Nephron (organoid): ENCODE measurements around the gene INTS6L.

Experiments used
- H3K27ac Mint-ChIP-seq, 3 experiments: 2 replicates each; pipeline ENCODE4 v1.8.0; 2020; ENCODE audit warnings: mixed read lengths in 3 of 3, mild to moderate bottlenecking in 2 of 3, moderate library complexity in 1 of 3
- H3K27me3 Mint-ChIP-seq: 2 replicates; pipeline ENCODE4 v1.8.0; 2021; ENCODE audit warnings: low read depth, mild to moderate bottlenecking, moderate library complexity, mixed read lengths
- H3K36me3 Mint-ChIP-seq: 2 replicates; pipeline ENCODE4 v1.8.0; 2020; ENCODE audit warnings: low read depth, mixed read lengths
- H3K4me1 Mint-ChIP-seq: 2 replicates; pipeline ENCODE4 v1.8.0; 2020; ENCODE audit warnings: mixed read lengths
- H3K4me3 Mint-ChIP-seq, 3 experiments: 2 replicates each; pipeline ENCODE4 v1.8.0; 2020; ENCODE audit warnings: mild to moderate bottlenecking in 3 of 3, mixed read lengths in 3 of 3, moderate library complexity in 2 of 3
- H3K9me3 Mint-ChIP-seq: 2 replicates; pipeline ENCODE4 v1.8.0; 2020; ENCODE audit warnings: mixed read lengths
- TF ChIP-seq, protein P1 (sequence below), 3 experiments: fragments of 200-600 bp; sonication (generic); IDR thresholded peaks; one replicate each; pipeline ENCODE4 v1.5.0; 2021; ENCODE audit warnings: antibody characterized with exemption in 3 of 3; ENCODE audit not compliant: unreplicated experiment in 3 of 3

The INTS6L gene

GRCh38 chrX:135505351-135505750 is 15.1 kb upstream of the INTS6L start:
- Mint-ChIP-seq H3K4me1 (no peaks in the 10 kb centered on the region), H3K9me3 (peaks cover 3% of the 10 kb centered on the region)

GRCh38 chrX:135509885-135510284 is 10.6 kb upstream of the INTS6L start:
- Mint-ChIP-seq H3K4me3 (no peak overlapping the region), H3K27me3 (no peaks in the 10 kb centered on the region), H3K36me3 (no peaks in the 10 kb centered on the region), H3K9me3 (peaks cover 3% of the 10 kb centered on the region), H3K4me1 (no peaks in the 10 kb centered on the region), H3K27ac (no peak overlapping the region)
- TF ChIP-seq, protein P1, sequence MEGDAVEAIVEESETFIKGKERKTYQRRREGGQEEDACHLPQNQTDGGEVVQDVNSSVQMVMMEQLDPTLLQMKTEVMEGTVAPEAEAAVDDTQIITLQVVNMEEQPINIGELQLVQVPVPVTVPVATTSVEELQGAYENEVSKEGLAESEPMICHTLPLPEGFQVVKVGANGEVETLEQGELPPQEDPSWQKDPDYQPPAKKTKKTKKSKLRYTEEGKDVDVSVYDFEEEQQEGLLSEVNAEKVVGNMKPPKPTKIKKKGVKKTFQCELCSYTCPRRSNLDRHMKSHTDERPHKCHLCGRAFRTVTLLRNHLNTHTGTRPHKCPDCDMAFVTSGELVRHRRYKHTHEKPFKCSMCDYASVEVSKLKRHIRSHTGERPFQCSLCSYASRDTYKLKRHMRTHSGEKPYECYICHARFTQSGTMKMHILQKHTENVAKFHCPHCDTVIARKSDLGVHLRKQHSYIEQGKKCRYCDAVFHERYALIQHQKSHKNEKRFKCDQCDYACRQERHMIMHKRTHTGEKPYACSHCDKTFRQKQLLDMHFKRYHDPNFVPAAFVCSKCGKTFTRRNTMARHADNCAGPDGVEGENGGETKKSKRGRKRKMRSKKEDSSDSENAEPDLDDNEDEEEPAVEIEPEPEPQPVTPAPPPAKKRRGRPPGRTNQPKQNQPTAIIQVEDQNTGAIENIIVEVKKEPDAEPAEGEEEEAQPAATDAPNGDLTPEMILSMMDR (IDR thresholded peaks at IDR 0.05; ENCODE audit: unreplicated experiment in 3 of 3), result no peak

More at GRCh38 chrX:135505351-135505750, 15.1 kb upstream of the INTS6L start:
- Mint-ChIP-seq H3K4me3 (no peak overlapping the region), H3K27me3 (no peaks in the 10 kb centered on the region), H3K27ac (no peak overlapping the region), H3K36me3 (no peaks in the 10 kb centered on the region)
- TF ChIP-seq, protein P1 (IDR thresholded peaks at IDR 0.05; ENCODE audit: unreplicated experiment in 3 of 3), result no peak

DNA sequence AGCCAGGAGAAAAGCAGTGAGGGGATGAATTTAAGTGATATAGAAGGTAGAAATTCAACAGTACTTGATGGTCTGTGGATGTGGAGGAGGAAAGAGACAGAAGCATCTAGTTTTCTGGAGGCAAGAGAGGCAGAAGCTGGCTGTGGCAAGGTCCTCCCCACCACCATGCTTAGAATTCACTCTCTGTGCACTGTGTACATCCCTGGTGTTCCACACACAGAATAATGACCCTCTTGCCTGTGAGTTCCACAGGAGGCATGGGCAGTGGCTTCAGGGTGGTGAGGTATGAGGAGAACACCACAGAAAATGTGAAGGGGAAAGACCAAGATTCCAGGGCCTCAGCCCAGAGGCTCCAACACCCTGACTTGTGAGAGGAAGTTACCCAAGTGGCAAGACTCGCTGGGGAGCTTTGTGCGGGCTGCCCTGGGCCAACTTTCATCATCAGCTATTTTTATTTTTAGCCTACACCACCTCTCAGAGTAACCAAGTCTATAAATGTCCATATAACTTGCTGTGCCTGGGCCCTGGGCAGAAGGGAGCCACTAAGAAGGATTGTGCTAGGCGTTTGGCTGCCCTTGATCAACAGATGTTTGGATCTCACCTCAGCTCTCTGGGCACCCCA is 7.8 kb upstream of the INTS6L start:
- TF ChIP-seq, protein P1 (IDR thresholded peaks at IDR 0.05; ENCODE audit: unreplicated experiment in 3 of 3), result no peak
- Mint-ChIP-seq H3K36me3 (no peaks in the 10 kb centered on the region), H3K4me3 (no peak overlapping the region), H3K27ac (no peak overlapping the region), H3K27me3 (no peaks in the 10 kb centered on the region), H3K9me3 (peaks cover 11% of the 10 kb centered on the region), H3K4me1 (no peaks in the 10 kb centered on the region)

DNA sequence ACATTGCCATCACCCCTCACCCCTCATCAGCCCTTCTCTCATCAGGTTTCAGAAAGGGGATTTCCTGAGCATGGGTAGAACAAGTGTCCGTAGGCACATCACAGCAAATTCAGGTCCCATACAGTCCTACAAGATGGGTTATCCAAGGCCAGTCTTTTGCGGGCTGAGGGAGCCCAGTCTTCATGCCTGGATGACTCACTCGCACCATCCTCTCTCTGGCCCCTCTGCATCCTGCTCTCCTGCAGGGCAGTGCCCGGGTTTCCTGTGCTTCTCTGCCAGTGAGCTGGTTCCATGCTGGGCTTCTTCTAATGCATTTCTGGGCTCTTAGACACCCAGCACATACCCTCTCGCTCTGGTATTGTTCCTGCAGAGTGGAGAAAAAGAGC is 7.3 kb upstream of the INTS6L start:
- Mint-ChIP-seq H3K9me3 (peaks cover 11% of the 10 kb centered on the region), H3K4me1 (no peaks in the 10 kb centered on the region), H3K27me3 (no peaks in the 10 kb centered on the region), H3K36me3 (no peaks in the 10 kb centered on the region), H3K27ac (no peak overlapping the region), H3K4me3 (no peak overlapping the region)
- TF ChIP-seq, protein P1 (IDR thresholded peaks at IDR 0.05; ENCODE audit: unreplicated experiment in 3 of 3), result no peak

GRCh38 chrX:135516376-135516775 is 4.1 kb upstream of the INTS6L start:
- TF ChIP-seq, protein P1 (IDR thresholded peaks at IDR 0.05; ENCODE audit: unreplicated experiment in 3 of 3), result no peak
- H3K4me1 Mint-ChIP-seq, result no peaks in the 10 kb centered on the region
- no peak overlapping the region for H3K4me3 Mint-ChIP-seq
- H3K9me3 Mint-ChIP-seq, result peaks cover 8% of the 10 kb centered on the region
- H3K27me3 Mint-ChIP-seq, result no peaks in the 10 kb centered on the region
- H3K36me3 Mint-ChIP-seq, result no peaks in the 10 kb centered on the region
- H3K27ac Mint-ChIP-seq, result no peak overlapping the region

GRCh38 chrX:135518161-135518560 is 2.3 kb upstream of the INTS6L start:
- Mint-ChIP-seq H3K4me1 (peaks cover 7% of the 10 kb centered on the region), H3K9me3 (peaks cover 8% of the 10 kb centered on the region), H3K27ac (no peak overlapping the region), H3K4me3 (no peak overlapping the region), H3K27me3 (no peaks in the 10 kb centered on the region), H3K36me3 (no peaks in the 10 kb centered on the region)
- TF ChIP-seq, protein P1 (IDR thresholded peaks at IDR 0.05; ENCODE audit: unreplicated experiment in 3 of 3), result no peak
